ENCODE results near the gene PACS2. TPM values are rescaled to one million over a fixed set of nuclear protein-coding genes. Genes with fewer than 3 reads are reported as not detected.

The PACS2 gene
- total RNA-seq, 1 experiment from 2014 or later: 72.5 TPM

DNA sequence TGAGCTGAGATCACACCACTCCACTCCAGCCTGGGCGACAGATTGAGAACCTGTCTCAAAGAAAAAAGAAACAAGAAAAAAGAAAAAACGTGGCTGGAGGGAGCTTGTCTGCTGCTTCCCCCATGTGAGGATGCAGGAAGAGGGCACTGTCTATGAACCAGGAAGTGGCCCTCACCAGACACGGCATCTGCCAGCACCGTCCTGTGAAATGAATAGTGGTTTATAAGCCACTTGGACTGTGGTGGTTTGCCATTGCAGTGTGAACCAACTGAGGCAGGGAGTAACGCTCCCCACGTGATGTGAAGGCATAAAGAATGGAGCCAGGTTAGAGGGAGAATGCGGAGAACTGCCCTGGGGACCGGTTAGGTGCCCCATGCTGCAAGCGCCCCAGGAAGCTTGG is 9.2 kb upstream of the PACS2 start:
- H4K20me1 ChIP-seq (ENCODE audit: control insufficient read depth, insufficient read depth, insufficient read length): no peaks in the 10 kb centered on the region
- peaks cover 14 to 21% of the 10 kb centered on the region in 2 experiments for H3K4me1 Mint-ChIP-seq
- no peak overlapping the region for H3K23ac ChIP-seq (ENCODE audit: insufficient read length, low read depth, low read length)
- peaks cover 3% of the 10 kb centered on the region for H3K23me2 ChIP-seq (ENCODE audit: insufficient read length, low read depth, low read length, poor library complexity, severe bottlenecking)
- no peaks in the 10 kb centered on the region for H3K79me2 ChIP-seq (ENCODE audit: insufficient read depth, low read length)
- no peak overlapping the region for H3K18ac ChIP-seq (ENCODE audit: insufficient read length, low read depth, low read length)
- no peak overlapping the region for H2BK120ac ChIP-seq (ENCODE audit: low read depth, low read length, poor library complexity, severe bottlenecking)
- H3K4me1 ChIP-seq (ENCODE audit: insufficient read depth, low read length): no peaks in the 10 kb centered on the region; the same call in 1 of the 2 replicates
- no peak overlapping the region for H4K5ac ChIP-seq (ENCODE audit: insufficient read length, low read depth, low read length)
- no peak overlapping the region for H4K8ac ChIP-seq (replicated peaks; ENCODE audit: insufficient read length, low read depth, low read length)
- no peak overlapping the region for H4K91ac ChIP-seq (ENCODE audit: insufficient read length, low read depth, low read length)
- no peak overlapping the region for H3T11ph ChIP-seq (ENCODE audit: low read length)
- no peak overlapping the region for H2AK5ac ChIP-seq (ENCODE audit: insufficient read length, low read length)
- H3K27me3 ChIP-seq (ENCODE audit: insufficient read depth, low read length): no peaks in the 10 kb centered on the region
- H2BK15ac ChIP-seq (ENCODE audit: low read depth, low read length): no peak overlapping the region
- H2AFZ ChIP-seq (ENCODE audit: low read length): no peak overlapping the region
- DNase-seq: no peak
- no peak overlapping the region for H2BK5ac ChIP-seq (ENCODE audit: insufficient read length, low read length)
- H3K56ac ChIP-seq (ENCODE audit: insufficient read length, low read depth, low read length): no peak overlapping the region
- no peak overlapping the region for H3K4me3 Mint-ChIP-seq
- H3K4ac ChIP-seq (ENCODE audit: low read depth, low read length): no peak overlapping the region
- H3K9me3 Mint-ChIP-seq: no peaks in the 10 kb centered on the region
- H3K36me3 Mint-ChIP-seq (ENCODE audit: insufficient read depth in 1 of 3, low read depth in 3 of 3): no peaks in the 10 kb centered on the region
- TF ChIP-seq, protein P1, sequence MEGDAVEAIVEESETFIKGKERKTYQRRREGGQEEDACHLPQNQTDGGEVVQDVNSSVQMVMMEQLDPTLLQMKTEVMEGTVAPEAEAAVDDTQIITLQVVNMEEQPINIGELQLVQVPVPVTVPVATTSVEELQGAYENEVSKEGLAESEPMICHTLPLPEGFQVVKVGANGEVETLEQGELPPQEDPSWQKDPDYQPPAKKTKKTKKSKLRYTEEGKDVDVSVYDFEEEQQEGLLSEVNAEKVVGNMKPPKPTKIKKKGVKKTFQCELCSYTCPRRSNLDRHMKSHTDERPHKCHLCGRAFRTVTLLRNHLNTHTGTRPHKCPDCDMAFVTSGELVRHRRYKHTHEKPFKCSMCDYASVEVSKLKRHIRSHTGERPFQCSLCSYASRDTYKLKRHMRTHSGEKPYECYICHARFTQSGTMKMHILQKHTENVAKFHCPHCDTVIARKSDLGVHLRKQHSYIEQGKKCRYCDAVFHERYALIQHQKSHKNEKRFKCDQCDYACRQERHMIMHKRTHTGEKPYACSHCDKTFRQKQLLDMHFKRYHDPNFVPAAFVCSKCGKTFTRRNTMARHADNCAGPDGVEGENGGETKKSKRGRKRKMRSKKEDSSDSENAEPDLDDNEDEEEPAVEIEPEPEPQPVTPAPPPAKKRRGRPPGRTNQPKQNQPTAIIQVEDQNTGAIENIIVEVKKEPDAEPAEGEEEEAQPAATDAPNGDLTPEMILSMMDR (conservative IDR thresholded peaks at IDR 0.05): no peak
- H3K9me3 ChIP-seq (ENCODE audit: control insufficient read depth, low read depth, low read length): no peaks in the 10 kb centered on the region
- H2BK12ac ChIP-seq (ENCODE audit: insufficient read length, low read depth, low read length): no peak overlapping the region
- H3K27ac Mint-ChIP-seq: no peak overlapping the region
- H3K4me2 ChIP-seq (ENCODE audit: insufficient read depth, insufficient read length, low read length): no peak overlapping the region
- no peak overlapping the region for H3K27ac ChIP-seq (ENCODE audit: insufficient read length, low read depth, low read length)
- H3K79me1 ChIP-seq (ENCODE audit: insufficient read depth, low read depth, low read length, poor library complexity, severe bottlenecking): no peaks in the 10 kb centered on the region
- H2BK20ac ChIP-seq (ENCODE audit: low read depth, low read length, poor library complexity, severe bottlenecking): no peak overlapping the region
- no peak overlapping the region for H3K9ac ChIP-seq (ENCODE audit: extremely low read depth, insufficient read length, low read length)
- no peak overlapping the region for H3K14ac ChIP-seq (ENCODE audit: insufficient read depth, low read length)
- H3K27me3 Mint-ChIP-seq (ENCODE audit: low read depth): peaks cover 32% of the 10 kb centered on the region
- no CpG with 5 or more reads among the region's 9 CpGs for WGBS (ENCODE audit: extremely low coverage, insufficient read length, low lambda C conversion rate)
